Rectal smooth muscle tissue (tissue), 1 donor: Measurements from ENCODE around the gene MCFD2.
A peak's percentile ranks its signal among the peaks of the same experiment; 100 is the strongest.

Source experiments
- H3K27ac ChIP-seq: one replicate; pipeline ENCODE4 v1.7.0; 2013; ENCODE audit warnings: low read depth, low read length, inconsistent platforms
- H3K27me3 ChIP-seq: one replicate; pipeline ENCODE4 v1.7.0; 2013; ENCODE audit warnings: low read length; ENCODE audit not compliant: control insufficient read depth, insufficient read depth
- H3K36me3 ChIP-seq: one replicate; pipeline ENCODE4 v1.7.0; 2013; ENCODE audit warnings: low read length; ENCODE audit not compliant: control insufficient read depth, insufficient read depth
- H3K4me1 ChIP-seq: one replicate; pipeline ENCODE4 v1.7.0; 2013; ENCODE audit warnings: low read length; ENCODE audit not compliant: control insufficient read depth, insufficient read depth
- H3K4me3 ChIP-seq: one replicate; pipeline ENCODE4 v1.7.0; 2013; ENCODE audit warnings: low read length
- H3K9ac ChIP-seq: one replicate; pipeline ENCODE4 v1.7.0; 2013; ENCODE audit warnings: low read length

The MCFD2 gene

GRCh38 chr2:46915281-46915810 lies at the start of gene MCFD2:
Gene MCFD2 (minus strand): TSS chr2:46915806. CDS start chr2:46909171, 6,635 bp downstream.
- Histone ChIP-seq H3K36me3 (no peaks in the 10 kb centered on the region), H3K27me3 (no peaks in the 10 kb centered on the region), H3K9ac (peak within 1 kb of the TSS; percentile 86), H3K27ac (peak within 1 kb of the TSS; percentile 94), H3K4me1 (peaks cover 19% of the 10 kb centered on the region), H3K4me3 (peak within 1 kb of the TSS; percentile 93)

- H3K27ac ChIP-seq: no peak overlapping the region
These were observed 49.4 kb upstream of the MCFD2 start for GRCh38 chr2:46964835-46965560.

GRCh38 chr2:46963941-46964673 lies 48.5 kb upstream of the MCFD2 start:
- no peak overlapping the region for H3K9ac ChIP-seq
- H3K36me3 ChIP-seq: no peaks in the 10 kb centered on the region
- no peak overlapping the region for H3K4me3 ChIP-seq
- H3K27me3 ChIP-seq: no peaks in the 10 kb centered on the region
- H3K4me1 ChIP-seq: peaks cover 12% of the 10 kb centered on the region
- no peak overlapping the region for H3K27ac ChIP-seq

More at GRCh38 chr2:46964835-46965560, 49.4 kb upstream of the MCFD2 start:
- H3K4me1 ChIP-seq: peaks cover 12% of the 10 kb centered on the region
- H3K4me3 ChIP-seq: no peak overlapping the region
- no peak overlapping the region for H3K9ac ChIP-seq
- no peaks in the 10 kb centered on the region for H3K36me3 ChIP-seq
- no peaks in the 10 kb centered on the region for H3K27me3 ChIP-seq

GRCh38 chr2:46963210-46963609 lies 47.6 kb upstream of the MCFD2 start:
- peaks cover 7% of the 10 kb centered on the region for H3K36me3 ChIP-seq
- H3K4me1 ChIP-seq: peaks cover 8% of the 10 kb centered on the region
- H3K9ac ChIP-seq: no peak overlapping the region
- H3K27ac ChIP-seq: no peak overlapping the region
- no peak overlapping the region for H3K4me3 ChIP-seq
- H3K27me3 ChIP-seq: no peaks in the 10 kb centered on the region

- Histone ChIP-seq H3K4me3 (no peak overlapping the region), H3K4me1 (peaks cover 4% of the 10 kb centered on the region), H3K36me3 (peaks cover 11% of the 10 kb centered on the region), H3K27ac (no peak overlapping the region), H3K27me3 (no peaks in the 10 kb centered on the region), H3K9ac (no peak overlapping the region)
These were observed 47.1 kb upstream of the MCFD2 start for GRCh38 chr2:46962751-46963150.

- H3K9ac ChIP-seq: no peak overlapping the region
- no peaks in the 10 kb centered on the region for H3K4me1 ChIP-seq
- H3K36me3 ChIP-seq: peaks cover 21% of the 10 kb centered on the region
- no peaks in the 10 kb centered on the region for H3K27me3 ChIP-seq
- no peak overlapping the region for H3K27ac ChIP-seq
- H3K4me3 ChIP-seq: no peak overlapping the region
These were observed 45.0 kb upstream of the MCFD2 start for GRCh38 chr2:46960618-46961017.

- H3K36me3 ChIP-seq: peaks cover 24% of the 10 kb centered on the region
- H3K4me1 ChIP-seq: peaks cover 6% of the 10 kb centered on the region
- no peaks in the 10 kb centered on the region for H3K27me3 ChIP-seq
- no peak overlapping the region for H3K4me3 ChIP-seq
- no peak overlapping the region for H3K9ac ChIP-seq
- no peak overlapping the region for H3K27ac ChIP-seq
These were observed 42.9 kb upstream of the MCFD2 start for GRCh38 chr2:46958431-46959017.

- H3K27me3 ChIP-seq: no peaks in the 10 kb centered on the region
- peaks cover 24% of the 10 kb centered on the region for H3K36me3 ChIP-seq
- no peak overlapping the region for H3K4me3 ChIP-seq
- no peak overlapping the region for H3K27ac ChIP-seq
- H3K9ac ChIP-seq: no peak overlapping the region
- peaks cover 6% of the 10 kb centered on the region for H3K4me1 ChIP-seq
These were observed 41.5 kb upstream of the MCFD2 start for GRCh38 chr2:46956981-46957531.

GRCh38 chr2:46955764-46956163 lies 40.2 kb upstream of the MCFD2 start:
- no peak overlapping the region for H3K9ac ChIP-seq
- H3K27me3 ChIP-seq: no peaks in the 10 kb centered on the region
- H3K4me3 ChIP-seq: no peak overlapping the region
- peak overlapping the region; percentile 48 for H3K27ac ChIP-seq
- H3K4me1 ChIP-seq: peaks cover 6% of the 10 kb centered on the region
- peaks cover 29% of the 10 kb centered on the region for H3K36me3 ChIP-seq

GRCh38 chr2:46954951-46955571 lies 39.5 kb upstream of the MCFD2 start:
- H3K4me1 ChIP-seq: peaks cover 6% of the 10 kb centered on the region
- no peak overlapping the region for H3K9ac ChIP-seq
- peaks cover 29% of the 10 kb centered on the region for H3K36me3 ChIP-seq
- peak overlapping the region; percentile 48 for H3K27ac ChIP-seq
- H3K27me3 ChIP-seq: no peaks in the 10 kb centered on the region
- no peak overlapping the region for H3K4me3 ChIP-seq

GRCh38 chr2:46952171-46952570 lies 36.6 kb upstream of the MCFD2 start:
- Histone ChIP-seq H3K27ac (no peak overlapping the region), H3K4me1 (peaks cover 6% of the 10 kb centered on the region), H3K36me3 (peaks cover 14% of the 10 kb centered on the region), H3K4me3 (no peak overlapping the region), H3K9ac (no peak overlapping the region), H3K27me3 (no peaks in the 10 kb centered on the region)
